Activated effector memory CD4-positive, alpha-beta T cell treated with anti-CD3 and anti-CD28 coated beads, Interleukin-2, amount 50 U/mL, for 16 hours (primary cell): ENCODE results near the gene PPT1.

Experiments used
- DNase-seq: peaks from one replicate; pipeline ENCODE4 v3.0.0-alpha.2; 2020

Gene PPT1

DNA sequence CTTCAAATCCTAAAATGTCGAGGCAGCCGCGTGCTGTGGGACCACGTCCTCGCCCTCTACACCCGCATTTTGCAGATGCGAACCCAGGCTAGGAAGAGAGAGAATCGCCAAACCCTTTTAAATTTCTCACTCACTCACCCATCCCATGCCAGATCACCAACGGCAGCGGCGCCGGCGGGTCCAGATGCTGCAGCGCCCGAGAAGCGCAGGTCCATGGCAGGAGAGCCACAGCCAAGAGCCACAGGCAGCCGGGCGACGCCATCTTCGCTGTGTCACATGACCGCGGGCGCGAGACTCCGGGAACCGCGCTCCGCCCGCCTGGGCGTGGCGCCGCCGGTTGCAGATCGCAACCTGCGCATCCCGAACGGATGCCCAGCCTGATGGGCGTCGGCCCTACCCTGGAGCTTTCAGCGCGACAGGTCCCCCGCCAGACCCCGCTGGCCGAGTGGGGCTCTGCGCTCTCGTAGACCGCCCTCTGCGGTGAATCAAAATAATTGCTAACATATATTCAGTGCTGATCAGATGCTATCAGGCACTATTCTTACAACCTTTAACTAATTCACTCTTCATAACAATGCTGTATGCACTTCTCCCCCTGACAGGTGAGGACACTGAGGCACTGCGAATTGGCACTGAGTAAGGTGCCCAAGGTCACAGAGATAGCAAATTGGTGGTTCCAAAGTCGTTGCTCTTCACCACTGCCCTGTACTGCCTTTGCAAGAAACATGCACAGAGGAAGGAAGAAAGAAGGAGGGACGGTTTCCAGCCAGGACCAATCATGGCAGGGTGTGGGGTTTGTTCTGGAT lies at the start of gene PPT1:
Gene PPT1, minus strand, starts transcription at position 276 of the 806 bp plus-strand sequence. Its CDS starts 14 bp downstream, at position 262.
- DNase-seq: peak; percentile 92

DNA sequence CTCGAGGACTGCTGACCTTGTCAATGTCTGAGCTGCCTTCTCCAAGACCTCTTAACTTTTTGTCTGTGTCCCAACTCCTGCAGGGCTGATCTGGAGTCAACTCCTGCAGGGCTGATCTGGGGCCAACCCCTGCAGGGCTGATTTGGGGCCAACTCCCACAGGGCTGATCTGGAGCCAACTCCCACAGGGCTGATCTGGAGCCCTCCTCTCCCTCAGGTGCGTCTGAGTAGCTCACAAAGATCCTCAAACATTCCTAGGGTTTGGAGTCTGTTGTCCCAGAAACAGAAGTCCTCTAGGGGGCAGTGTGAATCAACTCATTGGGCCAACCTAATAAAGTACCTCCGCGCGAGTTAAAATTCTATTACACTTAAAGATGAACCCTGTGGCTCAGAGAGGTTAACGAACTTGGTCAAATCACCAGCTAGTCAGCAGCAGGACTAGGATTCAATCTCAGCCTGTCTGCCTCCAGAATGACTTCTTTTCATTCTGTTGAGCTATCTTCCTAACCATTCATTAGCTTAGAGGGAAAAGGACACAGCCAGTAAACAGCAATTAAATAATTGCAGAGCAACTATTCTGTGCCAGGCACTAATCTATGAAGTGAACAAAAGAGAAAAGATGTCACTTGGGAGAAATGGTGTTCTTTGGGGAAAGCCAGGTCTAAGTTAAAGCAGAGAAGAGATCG lies 47.0 kb upstream of the PPT1 start:
- DNase-seq: peak; percentile 77

DNA sequence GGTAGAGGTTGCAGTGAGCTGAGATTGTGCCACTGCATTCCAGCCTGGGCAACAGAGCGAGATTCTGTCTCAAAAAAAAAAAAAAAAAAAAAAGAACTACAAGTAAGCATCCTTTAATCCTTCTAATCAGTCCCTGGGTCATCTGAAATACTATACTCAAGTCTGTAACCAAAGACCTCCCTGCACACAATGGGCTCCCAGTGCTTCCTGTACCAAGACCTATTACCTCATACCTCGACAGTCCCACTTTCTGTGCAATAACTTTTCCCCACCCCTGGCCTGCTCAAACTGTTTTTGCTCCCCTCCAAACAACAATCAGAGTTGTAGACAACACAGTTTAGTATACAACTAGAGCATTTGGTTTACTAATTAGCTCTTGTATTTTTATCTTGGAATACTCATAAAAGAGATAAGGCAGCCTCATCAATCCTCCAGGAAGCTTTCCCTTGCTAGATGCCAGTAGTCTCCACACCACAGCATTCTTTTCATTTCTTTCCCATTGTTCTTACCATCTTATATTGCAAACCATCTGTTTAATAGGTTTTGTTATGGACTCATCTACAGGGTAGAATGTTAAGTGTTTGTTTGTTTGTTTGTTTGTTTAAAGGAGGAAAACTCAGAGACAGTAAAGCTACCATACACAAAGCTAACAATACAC lies 45.0 kb upstream of the PPT1 start:
- no peak for DNase-seq

DNA sequence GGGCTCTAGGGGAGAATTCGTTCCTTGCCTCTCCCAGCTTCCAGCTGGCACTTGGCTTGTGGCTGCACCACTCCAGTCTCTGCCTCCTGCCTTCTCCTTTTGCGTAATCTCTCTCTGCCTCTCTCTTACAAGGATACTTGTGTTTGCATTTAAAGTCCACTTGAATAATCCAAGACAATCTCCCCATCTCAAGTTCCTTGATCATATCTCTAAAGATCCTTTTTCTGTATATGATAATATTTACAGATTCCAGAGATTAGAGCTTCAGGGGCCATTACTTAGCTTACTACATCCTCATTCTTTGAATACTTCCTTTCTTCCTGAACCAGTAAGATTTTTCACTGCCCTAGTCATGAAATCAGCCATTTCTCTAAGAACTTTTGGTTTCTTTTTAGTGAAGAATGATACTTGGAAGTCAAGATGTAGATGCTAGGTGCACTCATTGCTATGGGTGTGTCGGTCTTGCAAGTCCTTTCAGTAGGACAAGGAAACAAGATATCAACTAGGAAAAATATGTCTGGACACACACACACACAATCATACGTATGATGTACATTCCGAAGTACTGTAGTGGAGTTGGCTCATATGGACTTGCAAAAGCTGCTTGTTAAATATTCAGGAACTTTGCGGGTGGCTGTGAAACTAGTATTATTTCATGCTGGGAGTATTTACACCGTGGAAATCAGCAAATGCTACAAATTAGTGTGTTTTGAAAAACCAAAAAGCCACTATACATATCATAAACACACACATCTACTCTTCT lies 43.3 kb upstream of the PPT1 start:
- DNase-seq: no peak

DNA sequence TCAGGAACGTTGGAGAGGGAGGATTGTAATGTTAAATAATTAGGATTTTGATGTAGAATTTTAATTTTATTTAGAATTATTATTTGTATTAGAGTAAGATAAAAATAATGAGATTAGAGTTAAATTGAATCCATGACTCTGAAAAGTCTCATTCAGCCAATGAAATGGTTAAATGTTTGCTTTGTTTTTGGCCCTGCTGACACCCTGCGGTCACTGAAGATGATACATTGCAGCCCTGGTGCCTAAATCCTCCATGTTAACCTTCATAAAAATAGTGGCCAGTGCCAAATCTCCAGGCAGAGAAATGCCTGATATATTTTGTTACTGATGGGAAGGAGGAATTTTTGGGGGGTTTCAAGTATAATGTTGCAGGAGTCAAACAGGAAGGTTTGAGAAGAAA lies 36.8 kb upstream of the PPT1 start:
- no peak for DNase-seq

DNA sequence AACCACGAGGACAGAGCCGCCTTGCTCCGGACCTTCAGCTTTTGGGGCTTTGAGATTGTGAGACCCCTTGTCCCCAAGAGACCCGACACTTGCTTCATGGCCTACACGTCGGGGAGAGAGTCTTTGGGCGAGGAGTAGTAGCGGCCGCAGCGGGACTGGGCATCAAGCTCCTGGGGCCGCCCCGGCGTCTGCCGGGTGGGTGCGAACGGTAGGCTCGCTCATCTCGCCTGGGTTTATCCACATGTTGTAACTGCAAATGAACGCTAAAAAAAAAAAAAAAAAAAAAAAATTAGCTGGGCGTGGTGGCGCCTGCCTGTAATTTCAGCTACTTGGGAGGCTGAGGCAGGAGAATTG lies 36.2 kb upstream of the PPT1 start:
- DNase-seq: no peak

DNA sequence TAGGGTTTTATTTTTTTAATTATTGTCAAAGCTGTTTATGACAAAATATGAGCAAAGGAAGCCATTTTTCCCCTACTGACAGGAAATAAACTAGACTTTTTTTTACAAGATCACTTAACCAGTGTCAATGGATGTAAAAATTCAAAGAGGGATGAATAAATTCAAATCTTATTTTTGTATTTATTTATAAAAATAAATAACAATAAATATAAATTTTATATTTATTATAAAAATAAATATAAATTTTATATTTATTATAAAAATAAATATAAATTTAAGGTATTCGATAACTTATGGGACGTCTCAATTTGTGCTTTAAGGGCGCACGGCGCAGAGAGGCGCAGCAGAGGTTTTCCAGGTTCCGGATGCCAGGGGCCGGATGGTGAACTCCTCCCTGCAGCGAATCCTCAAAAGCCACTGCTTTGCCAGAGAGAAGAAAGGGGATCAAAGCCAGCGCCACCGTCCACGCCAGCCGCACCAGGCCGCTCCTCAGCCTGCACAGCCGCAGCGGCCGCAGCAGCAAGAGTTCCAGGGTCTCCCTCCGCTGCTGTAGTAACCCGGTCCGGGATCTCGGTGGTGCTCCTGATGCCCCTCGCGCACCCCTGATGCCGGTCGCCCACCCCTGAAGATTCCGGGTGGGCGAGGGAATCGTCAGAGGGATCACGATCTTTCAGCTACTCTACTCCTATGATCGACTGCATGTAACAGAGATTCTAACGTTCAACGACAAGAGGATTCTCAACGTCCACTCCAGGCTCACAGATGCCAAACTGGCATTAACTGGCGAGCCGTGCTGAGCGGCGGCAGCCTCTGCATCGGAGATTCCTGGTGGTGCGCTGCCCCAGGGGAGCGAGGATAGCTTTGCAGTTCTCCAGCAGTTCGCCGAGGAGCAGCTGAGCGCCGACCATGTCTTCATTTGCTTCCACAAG lies 35.6 kb upstream of the PPT1 start:
- DNase-seq: no peak

DNA sequence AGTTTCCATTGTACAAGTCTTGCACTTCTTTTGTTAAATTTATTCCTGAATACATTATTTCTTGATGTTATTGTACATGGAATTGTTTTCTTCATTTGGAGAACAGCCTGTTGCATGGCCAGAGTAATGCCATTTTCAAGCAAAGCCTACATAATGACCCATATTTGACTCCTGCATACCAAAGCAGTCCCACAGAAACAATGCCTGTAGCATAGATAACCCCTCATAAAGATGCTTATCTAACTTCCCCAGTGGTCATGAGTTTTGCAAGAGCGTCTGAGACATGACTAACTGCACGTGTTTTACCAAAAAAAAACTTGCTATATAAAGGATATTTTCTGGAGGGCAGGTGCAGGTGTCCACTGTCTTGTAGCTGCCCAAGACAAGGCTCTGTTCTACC lies 33.8 kb upstream of the PPT1 start:
- no peak for DNase-seq

DNA sequence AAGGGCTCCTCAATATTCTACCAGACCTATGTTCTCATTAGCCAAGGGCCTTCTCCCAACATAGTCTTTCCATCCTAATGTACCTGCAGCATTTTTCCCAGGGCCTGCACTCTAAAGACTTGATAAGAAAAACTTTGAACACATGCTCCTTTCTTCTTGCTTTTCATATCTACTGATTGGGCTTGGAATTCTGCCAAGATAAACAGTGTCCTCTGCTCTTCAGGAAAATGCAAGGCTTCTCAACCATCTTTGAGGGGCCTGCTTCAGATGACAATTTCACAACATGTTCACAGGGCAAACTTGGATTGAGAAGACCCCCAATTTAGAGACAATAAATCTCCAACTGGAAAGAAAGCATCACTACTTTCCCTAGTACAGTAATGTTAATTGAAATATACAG lies 25.8 kb upstream of the PPT1 start:
- DNase-seq: no peak

DNA sequence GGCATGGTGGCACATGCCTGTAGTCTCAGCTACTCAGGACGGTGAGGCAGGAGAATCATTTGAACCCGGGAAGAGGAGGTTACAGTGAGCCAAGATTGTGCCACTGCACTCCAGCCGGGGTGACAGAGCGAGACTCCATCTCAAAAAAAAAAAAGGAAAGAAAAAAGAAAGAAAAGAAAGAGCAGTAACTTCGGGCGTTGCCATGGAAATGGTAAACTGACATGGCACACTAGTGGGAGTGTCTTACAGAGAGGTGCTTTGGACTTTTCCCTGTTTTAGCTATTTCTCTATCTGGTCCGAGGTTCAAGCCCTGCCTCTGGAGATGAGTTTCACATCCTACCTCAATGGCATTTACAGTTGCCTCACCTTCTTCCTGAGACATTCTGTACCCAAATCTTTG lies 23.1 kb upstream of the PPT1 start:
- no peak for DNase-seq

DNA sequence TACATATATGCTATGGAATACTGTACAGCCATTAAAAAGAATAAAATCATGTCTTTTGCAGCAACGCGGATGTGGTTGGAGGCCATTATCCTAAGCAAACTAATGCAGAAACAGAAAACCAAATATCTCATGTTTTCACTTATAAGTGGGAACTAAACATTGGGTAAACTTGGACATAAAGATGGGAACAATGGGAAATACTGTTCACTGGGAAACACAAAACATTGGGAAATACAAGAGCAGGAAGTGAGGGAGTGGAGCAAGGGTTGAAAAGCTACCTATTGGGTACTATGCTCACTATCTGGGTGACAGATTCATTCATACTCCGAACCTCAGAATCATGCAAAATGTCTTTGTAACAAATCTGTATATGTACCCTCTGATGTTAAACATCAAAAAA lies 17.3 kb upstream of the PPT1 start:
- no peak for DNase-seq

DNA sequence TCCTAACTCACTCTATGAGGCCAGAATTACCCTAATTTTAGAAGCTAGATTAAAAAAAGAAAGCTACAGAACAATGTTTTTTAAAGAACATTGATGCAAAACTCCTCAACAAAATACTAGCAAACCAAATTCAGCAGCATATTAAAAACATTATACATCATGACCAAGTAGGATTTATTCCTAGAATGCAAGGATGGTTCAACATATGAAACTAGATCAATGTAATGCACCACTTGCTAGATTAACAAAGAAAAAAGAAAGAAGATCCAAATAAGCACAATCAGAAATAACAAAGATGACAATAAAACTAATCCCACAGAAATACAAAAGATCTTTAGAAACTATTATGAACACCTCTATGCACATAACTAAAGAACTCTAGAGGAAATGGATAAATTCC lies 13.3 kb upstream of the PPT1 start:
- no peak for DNase-seq

DNA sequence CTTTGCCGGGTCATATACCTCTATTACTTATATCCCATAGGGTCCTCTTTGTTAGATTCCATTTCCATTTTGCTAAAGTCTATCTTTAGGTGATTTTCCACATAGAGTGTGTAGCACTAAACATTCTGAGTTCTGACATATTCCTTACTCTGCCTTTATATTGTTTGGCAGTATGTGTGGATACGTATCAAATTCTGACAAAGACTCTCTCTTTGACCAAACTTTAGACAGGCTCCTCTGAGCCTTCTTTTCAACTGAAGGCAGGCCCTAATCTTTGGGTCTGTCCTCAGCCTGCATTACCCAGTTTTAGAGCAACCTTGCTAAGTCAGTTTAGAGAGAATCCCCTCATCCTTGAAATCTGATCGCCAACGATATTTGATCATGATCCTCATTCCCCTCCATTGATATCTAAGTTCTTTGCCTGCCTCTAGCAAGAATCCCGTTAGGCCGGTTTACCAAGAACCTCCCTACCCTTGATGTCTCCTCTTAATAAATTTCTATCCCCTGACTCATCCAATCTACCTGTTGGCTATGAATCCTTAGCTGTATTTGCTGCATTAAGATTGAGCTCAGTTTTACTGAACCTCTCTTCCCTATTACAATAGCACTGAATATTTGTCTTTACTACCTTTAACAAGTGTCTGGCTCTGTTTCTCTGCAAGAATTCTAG lies 10.4 kb upstream of the PPT1 start:
- no peak for DNase-seq

DNA sequence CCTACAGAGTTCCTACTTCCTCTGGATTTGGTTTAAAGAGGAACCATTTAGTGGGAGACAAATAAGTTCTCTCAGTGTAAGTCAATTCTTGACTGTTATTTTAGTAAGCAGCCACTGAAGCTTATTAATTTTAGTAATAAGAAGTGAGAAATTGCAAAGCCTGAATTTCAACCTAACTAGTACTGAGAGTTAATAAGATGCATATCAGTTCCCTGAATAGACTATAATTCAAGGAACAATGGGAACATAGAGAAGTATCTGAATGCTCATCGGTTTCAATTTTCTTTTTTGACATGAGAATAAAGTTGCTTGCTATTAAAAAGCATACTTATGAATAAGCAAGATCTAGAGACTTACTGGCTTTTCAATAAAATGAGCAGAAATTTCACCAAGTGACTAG lies 8.0 kb upstream of the PPT1 start:
- DNase-seq: no peak

DNA sequence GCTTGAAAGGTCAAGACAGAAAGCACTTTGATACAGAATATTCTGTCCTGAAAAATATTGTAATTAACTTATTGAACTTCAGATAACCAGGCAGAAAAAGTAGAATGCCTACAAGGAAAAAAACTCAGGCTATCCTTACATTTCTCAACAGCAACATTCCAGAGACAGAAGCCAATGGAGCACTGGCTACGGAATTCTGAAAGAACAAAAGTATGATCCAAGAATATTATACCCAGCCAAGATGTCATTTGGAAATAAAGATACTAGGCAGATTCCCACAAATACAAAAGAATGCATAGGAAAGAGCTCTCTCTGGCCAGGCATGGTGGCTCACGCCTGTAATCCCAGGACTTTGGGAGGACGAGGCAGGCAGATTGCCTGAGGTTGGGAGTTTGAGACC lies 5.8 kb upstream of the PPT1 start:
- no peak for DNase-seq

DNA sequence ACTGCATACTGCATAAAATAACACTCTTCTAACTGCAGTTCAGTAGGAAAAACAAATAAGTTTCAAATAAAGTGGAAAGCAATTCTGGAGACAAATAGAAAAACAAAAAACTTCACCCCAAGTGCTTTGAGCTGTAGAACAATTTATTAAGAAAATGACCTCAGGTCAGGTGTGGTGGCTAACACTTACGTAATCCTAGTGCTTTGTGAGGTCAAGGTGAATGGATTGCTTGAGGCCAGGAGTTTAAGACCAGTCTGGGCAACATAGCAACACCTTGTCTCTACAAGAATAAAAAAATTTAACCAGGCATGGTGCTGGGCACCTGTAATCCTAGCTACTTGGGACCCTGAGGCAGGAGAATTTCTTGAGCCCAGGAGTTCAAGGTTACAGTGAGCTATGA lies 5.0 kb upstream of the PPT1 start:
- no peak for DNase-seq

DNA sequence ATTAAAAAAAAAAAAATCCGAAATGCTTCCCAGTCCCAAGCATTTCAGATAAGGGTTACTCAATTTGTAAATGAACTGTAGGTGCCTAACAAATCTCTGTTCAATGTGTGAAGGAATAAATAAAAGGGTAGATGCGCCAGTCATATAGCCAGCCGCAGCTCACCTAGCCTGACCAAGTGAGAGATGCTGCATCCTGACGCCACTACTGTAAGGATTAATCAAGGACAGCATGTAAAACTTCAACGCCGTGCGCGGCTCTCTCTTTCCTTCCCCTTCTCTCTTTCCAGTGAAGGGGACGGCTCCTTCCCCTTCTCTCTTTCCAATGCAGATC lies 441 bp downstream of the PPT1 start:
- DNase-seq: no peak

DNA sequence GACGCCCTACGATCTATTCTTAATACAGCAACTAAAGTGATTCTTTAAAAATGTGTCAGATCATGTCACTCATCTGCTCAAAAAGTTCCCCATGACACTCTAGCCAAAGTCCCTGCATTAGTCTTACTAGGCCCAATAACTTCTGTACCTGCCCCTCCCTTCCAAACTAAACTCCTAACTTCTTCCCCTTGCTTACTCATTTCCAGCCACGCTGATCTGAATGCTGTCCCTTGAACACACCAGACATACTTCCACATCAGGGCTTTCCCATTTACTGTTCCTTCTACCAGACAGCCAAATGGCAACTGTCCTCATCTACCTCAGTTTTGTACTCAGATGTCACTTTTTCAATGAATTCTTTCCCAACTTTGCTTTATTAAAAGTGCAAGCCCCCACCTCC lies 1.2 kb downstream of the PPT1 start:
- DNase-seq: no peak

DNA sequence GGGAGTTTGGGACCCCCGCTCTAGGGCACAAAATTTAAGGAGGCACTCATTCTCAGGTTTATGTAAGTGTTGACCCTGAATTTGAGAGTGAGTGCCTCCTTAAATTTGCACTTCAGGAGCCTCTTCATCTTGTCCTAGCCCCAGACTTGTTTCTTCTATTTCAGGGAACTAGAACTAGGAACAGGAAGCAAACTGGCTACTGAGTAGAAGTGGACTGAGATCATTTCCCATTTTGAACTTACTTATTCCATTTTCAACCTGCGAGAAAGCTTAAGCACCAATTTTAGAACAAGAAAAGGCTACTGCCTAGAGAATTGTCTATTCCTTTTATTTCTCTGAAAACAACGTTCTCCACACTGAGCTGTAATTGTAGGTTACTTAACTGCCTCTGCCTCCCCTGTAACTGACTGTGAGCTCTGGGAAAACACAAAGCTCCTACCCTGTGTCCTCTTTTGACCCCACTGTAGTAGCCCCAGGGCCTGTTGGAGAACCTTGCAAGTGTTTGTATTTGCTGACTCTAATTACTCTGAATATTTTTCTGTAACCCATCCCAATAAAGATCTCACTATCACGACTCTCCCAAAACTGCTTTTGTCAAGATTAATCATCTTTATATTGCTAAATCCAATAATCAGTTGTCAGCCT lies 2.5 kb downstream of the PPT1 start:
- no peak for DNase-seq

DNA sequence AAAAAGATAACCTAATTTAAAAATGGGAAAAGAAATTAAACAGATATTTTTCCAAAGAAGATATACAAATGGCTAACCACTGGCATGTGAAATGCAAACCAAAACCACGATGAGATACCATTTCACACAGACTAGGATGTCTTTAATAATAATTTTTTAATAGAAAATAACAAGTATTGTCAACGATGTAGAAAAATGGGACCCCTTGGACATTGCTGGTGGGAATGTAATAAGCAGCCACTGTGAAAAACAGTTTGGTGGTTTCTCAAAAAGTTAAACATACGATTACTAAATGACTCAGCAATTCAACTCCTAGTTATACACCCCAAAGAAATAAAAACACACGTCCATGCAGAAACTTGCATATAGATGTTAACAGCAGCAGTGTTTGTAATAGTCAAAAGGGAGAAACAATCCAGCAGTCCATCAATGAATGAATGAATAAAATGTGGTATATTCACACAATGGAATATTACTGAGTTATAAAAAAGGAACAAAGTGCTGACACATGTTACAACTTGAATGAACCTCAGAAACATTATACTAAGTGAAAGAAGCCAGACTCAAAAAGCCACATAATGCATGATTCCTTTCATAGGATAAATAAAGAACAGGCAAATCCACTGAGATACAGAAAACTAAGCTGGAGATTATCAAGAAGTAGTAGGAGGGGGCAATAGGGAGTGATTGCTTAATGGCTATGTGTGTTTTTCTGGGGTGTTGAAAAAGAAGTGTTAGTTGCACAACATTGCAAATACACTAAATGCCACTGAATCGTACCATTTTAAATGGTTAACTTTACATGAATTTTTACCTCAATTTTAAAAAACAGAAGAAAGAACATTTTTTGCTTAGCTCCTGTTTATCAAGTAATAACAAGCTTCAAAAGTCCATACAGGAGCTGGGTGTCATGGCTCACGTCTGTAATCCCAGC lies 4.1 kb downstream of the PPT1 start:
- DNase-seq: no peak
